ENCODE data around the gene KIAA0232.
"Not testable (repeated sequence)": the region's sequence is repeated elsewhere in the genome, so short reads cannot be mapped to it uniquely, and the experiment has no call there.

KIAA0232 gene

GRCh38 chr4:6905516-6906445, 123.3 kb downstream of the KIAA0232 start:
- DNase-seq = no peak

DNA sequence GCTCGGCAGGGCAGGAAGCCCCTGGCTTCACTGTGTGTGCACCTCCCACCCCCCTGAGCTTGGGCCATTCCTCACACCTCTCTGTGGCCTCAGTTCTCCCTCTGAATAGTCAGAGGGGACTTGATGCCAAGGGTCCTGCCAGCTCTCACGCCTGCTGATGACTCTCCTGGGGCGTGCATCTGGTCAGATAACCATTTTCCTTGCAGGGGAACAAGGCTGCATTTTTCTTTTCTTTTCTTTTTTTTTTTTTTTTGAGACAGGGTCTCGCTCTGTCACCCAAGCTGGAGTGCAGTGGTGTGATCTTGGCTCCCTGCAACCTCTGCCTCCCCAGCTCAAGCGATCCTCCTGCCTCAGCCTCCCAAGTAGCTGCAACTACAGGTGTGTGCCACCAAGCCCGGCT, 124.0 kb downstream of the KIAA0232 start:
- not testable (repeated sequence) for DNase-seq

DNA sequence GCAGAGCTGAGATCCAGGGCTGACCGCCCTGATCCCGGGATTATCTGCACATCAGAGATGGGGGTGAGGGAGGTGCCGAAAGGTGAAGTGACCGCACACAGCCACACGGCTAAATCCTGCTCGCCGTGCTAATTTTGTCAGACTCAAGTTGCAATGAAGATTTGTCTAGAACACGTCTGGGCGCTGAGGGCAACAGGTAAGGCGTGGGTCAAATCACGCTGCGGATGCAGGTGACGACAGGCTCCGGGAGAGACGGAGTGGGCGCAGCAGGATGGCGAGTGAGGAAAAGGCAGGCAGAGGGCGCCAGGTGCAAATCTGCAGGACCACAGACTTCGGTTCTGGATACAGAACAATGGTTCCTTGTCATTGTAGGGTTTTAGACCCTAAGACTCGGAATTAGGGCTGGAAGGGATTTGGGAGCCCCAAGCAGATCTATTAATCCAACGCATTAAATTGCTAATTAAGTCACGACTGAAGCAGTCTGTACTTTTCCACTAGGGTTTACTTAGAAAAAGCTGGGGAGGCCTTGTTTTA, 125.2 kb downstream of the KIAA0232 start:
- no peak for DNase-seq

- DNase-seq = no peak
Measured at GRCh38 chr4:6908432-6909112, 126.0 kb downstream of the KIAA0232 start.

DNA sequence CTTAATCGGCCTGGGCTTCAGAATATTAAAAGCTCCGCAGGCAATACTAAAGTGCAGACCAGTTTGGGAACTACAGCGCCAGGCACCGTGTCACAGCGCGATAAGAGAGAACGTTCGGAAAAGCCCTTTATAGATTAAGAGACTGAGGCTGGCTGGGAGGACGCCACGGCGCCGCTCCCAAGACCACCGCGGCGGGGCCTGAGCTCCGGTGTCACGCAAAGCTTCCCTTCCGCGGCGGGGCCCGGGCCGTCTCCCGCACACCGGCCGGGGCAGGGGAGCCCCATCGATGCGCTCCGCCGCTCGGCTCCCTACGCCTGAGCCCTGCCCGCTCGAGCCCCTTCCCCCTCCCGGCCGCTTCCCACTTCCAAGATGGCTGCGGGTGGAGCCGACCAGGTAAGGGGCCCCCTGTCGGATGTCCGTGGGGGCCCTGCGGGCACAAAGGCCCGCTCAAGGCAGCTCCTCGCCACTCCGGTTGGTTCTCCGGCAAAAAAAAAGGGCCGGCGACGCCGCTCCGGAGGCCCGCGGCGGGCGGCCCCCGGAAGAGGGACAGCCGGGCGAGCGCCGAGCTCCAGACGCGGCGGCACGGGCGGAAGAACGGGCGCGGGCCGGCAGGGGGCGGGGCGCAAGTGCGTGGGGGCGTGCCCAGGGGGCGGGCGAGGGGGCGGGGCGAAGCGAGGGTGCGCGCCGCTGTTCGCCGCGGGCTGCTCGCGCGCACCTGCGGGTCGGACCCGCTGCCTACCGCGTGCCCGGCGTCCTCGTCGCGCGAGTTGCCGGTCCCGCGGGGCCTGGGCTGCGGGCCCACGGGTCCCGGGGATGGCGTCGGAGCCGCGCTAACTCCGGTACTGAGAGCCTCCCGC, 126.8 kb downstream of the KIAA0232 start, which contains the start of gene TBC1D14:
TBC1D14 (plus strand) TSS at position 714 of the 857 bp plus-strand sequence. CDS start 13,564 bp downstream, outside the sequence.
- no peak for DNase-seq

DNA sequence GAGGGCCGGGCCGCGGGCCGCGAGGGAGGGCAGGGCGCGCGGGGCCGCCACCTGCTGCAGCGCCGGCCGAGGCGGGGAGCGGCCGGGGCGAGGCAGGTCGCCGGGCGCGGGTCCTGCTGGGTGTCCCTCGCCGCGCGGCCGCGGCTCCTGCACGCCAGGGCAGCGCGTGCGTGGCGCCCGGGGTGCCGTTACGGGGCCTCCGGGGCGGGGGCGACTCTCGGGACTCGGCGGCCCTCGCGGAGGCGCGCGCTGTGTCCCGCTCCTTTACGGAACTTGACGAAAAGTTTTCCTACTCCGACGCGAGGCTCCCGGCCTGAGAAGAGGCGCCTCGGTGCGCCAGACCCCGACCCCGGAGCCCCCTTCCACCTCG, 127.4 kb downstream of the KIAA0232 start:
- DNase-seq = no peak

DNA sequence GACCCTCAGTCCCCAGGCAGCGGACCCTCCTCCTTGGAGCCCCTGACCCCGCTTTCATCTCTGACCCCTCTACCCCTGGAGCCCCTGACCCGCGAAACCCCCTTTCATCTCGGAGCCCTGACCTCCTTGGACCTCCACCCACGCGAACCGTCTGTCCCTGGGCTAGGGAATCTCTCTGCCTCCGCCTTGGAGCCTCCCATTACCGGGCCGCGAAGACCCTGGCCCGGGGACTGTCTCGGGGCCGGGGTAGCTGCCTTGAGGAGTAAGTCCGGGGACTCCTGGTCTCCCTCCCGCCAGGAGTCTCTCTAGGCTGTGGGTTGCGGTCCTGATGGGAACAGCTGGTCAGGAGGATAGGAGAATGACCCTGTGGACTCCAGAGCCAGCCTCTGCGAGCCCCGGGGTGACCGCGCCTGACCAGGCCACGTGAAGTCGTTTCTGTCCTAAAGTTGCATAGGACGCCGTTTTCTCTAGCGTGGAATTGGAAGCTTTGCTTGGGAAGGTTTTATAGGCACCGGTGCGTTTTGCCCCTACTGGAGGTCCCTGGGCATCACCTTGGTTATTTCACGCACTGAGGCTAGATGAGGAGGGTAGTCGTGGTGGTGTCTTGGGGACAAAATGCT, 127.9 kb downstream of the KIAA0232 start:
- DNase-seq = no peak

- DNase-seq = no peak
Measured at GRCh38 chr4:6910960-6911874, 128.7 kb downstream of the KIAA0232 start.

GRCh38 chr4:6911917-6912316, 129.4 kb downstream of the KIAA0232 start:
- DNase-seq = not testable (repeated sequence)

- DNase-seq = no peak
Measured at GRCh38 chr4:6912441-6912840, 129.9 kb downstream of the KIAA0232 start.

DNA sequence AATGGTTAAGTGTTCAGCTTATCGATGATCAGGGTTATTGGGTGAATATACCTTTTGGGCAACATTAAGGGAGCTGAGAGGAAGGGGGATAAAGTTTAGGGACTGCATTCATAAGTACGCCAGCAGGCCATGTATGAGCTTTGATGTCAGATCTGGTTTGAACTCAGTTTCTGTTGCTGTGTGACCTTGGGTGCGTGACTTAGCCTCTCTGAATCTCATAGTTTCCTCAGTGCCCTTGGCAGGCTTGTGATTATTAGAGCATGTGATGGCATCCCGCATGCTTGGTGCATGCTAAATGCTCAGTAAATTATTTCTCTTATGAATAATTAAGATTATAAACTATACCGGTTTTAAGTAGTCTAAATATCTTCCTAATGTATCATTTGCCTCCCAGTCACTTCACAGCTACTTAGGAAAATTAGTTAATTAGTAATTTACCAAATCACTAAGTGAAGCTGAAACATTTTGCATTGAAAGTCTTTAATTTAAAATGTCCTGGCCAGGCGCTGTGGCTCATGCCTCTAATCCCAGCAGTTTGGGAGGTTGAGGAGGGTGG, 130.9 kb downstream of the KIAA0232 start:
- DNase-seq = no peak

DNA sequence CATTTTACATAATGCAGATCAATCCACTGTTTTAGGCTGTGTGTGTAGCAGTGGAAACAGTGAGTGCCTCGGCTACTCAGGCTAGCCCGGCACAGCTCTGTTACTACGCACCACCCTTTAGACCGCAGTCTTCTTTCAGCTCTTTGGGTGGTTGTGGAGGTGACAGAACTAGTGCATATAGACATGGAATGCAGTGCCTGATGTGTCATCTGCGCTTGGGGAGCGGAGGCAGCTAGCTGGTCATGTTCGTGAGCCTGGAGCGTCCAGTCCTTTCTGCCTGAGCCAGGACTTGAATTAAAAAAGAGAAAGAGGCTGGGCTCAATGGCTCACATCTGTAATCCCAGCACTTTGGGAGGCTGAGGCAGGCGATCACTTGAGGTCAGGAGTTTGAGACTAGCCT, 131.9 kb downstream of the KIAA0232 start:
- DNase-seq = no peak

GRCh38 chr4:6915041-6916005, 132.8 kb downstream of the KIAA0232 start:
- DNase-seq = no peak

- DNase-seq = no peak
Measured at GRCh38 chr4:6916069-6916586, 133.6 kb downstream of the KIAA0232 start.

GRCh38 chr4:6916587-6917460, 134.3 kb downstream of the KIAA0232 start:
- no peak for DNase-seq

- no peak for DNase-seq
Measured at GRCh38 chr4:6917461-6918271, 135.1 kb downstream of the KIAA0232 start.

DNA sequence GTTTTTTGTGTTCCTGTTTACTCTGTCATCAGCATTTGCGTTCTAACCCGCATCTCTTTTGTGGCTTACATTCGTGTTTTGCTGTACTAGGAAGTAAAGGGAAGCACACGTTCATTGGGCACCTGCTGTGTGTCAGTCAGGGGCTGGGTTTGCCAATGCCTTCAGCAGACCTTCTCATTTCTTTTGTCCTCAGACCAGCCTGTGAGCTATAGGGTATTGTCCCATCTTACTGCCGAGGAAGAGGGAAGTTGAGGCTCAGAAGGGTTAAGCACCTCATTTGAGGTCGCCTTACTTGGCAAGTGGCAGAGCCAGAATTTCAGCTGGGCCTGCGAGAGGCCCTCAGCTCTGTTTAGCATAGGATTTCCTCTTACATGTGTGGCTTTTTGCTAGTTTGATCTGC, 135.8 kb downstream of the KIAA0232 start:
- no peak for DNase-seq

Data from cortex of kidney (tissue), 1 donor.